Mesenchymal stem cell (in vitro differentiated cells and primary cell): ENCODE measurements around the gene PLCB1.
A peak's percentile ranks its signal among the peaks of the same experiment; 100 is the strongest.

Experiments used
- DNase-seq: peaks from one replicate; pipeline ENCODE4 v3.0.0-alpha.2; 2013
- H2AFZ ChIP-seq: one replicate; pipeline ENCODE4 v1.6.1; 2013; ENCODE audit warnings: low read depth, mild to moderate bottlenecking, control low read depth, inconsistent platforms, low read length, moderate library complexity
- H2AK5ac ChIP-seq: 2 replicates; pipeline ENCODE4 v1.6.1; 2013; ENCODE audit warnings: low read length, moderate library complexity, mild to moderate bottlenecking, inconsistent platforms; ENCODE audit not compliant: severe bottlenecking
- H2BK120ac ChIP-seq: one replicate; pipeline ENCODE4 v1.6.1; 2013; ENCODE audit warnings: low read depth, mild to moderate bottlenecking, inconsistent platforms, low read length, moderate library complexity
- H2BK12ac ChIP-seq, 2 experiments: one replicate each; pipeline ENCODE4 v1.6.1; 2013; ENCODE audit warnings: inconsistent platforms in 2 of 2, low read length in 2 of 2, mild to moderate bottlenecking in 2 of 2, moderate library complexity in 2 of 2, control low read depth in 1 of 2
- H2BK15ac ChIP-seq: one replicate; pipeline ENCODE4 v1.6.1; 2013; ENCODE audit warnings: mild to moderate bottlenecking, low read depth, inconsistent platforms; ENCODE audit not compliant: poor library complexity, severe bottlenecking
- H2BK5ac ChIP-seq: 2 replicates; pipeline ENCODE4 v1.6.1; 2013; ENCODE audit warnings: low read depth, mild to moderate bottlenecking, low read length, control low read depth, inconsistent platforms; ENCODE audit not compliant: poor library complexity, severe bottlenecking
- H3K14ac ChIP-seq, 2 experiments: one replicate each; pipeline ENCODE4 v1.6.1; 2013; ENCODE audit warnings: inconsistent platforms in 2 of 2, low read length in 2 of 2, control low read depth in 1 of 2, mild to moderate bottlenecking in 1 of 2, moderate library complexity in 1 of 2
- H3K18ac ChIP-seq, 2 experiments: one replicate each; pipeline ENCODE4 v1.6.1; 2013; ENCODE audit warnings: inconsistent platforms in 2 of 2, low read length in 2 of 2, control low read depth in 1 of 2, low read depth in 1 of 2, mild to moderate bottlenecking in 1 of 2
- H3K23ac ChIP-seq, 2 experiments: one replicate each; pipeline ENCODE4 v1.6.1; 2013; ENCODE audit warnings: inconsistent platforms in 2 of 2, low read length in 2 of 2, mild to moderate bottlenecking in 2 of 2, moderate library complexity in 2 of 2, control low read depth in 1 of 2
- H3K27ac ChIP-seq: 2 replicates; pipeline ENCODE4 v1.5.1; 2013; ENCODE audit warnings: mild to moderate bottlenecking, moderate library complexity, low read length, control low read depth, inconsistent platforms; ENCODE audit not compliant: poor library complexity, severe bottlenecking
- H3K27me3 ChIP-seq, 2 experiments: 2 replicates each; pipeline versions ENCODE4 v1.6.1 to v1.7.0; 2013; ENCODE audit warnings: low read length in 2 of 2, mild to moderate bottlenecking in 2 of 2, moderate library complexity in 2 of 2, control low read depth in 1 of 2, inconsistent platforms in 1 of 2; ENCODE audit not compliant: control insufficient read depth in 1 of 2, insufficient read depth in 1 of 2
- H3K36me3 ChIP-seq, 2 experiments: 2 replicates each; pipeline versions ENCODE4 v1.6.1 to v1.7.0; 2013; ENCODE audit warnings: low read length in 2 of 2, control low read depth in 1 of 2, inconsistent platforms in 1 of 2, low read depth in 1 of 2, mild to moderate bottlenecking in 1 of 2; ENCODE audit not compliant: insufficient read depth in 2 of 2, control insufficient read depth in 1 of 2
- H3K4ac ChIP-seq, 2 experiments: one replicate each; pipeline ENCODE4 v1.6.1; 2013; ENCODE audit warnings: inconsistent platforms in 2 of 2, low read length in 2 of 2, mild to moderate bottlenecking in 2 of 2, moderate library complexity in 2 of 2, control low read depth in 1 of 2, low read depth in 1 of 2
- H3K4me1 ChIP-seq: 2 replicates; pipeline ENCODE4 v1.6.1; 2013; ENCODE audit warnings: low read depth, low read length, control low read depth; ENCODE audit not compliant: control insufficient read depth, insufficient read depth
- H3K4me2 ChIP-seq: 2 replicates; pipeline ENCODE4 v1.6.1; 2013; ENCODE audit warnings: low read length, mild to moderate bottlenecking, inconsistent platforms; ENCODE audit not compliant: poor library complexity, severe bottlenecking
- H3K4me3 ChIP-seq, 2 experiments: 2 replicates each; pipeline versions ENCODE4 v1.5.1 to v1.7.0; 2013; ENCODE audit warnings: low read length in 2 of 2, mild to moderate bottlenecking in 2 of 2, control low read depth in 1 of 2, low read depth in 1 of 2; ENCODE audit not compliant: insufficient read depth in 1 of 2
- H3K79me1 ChIP-seq: replicated peaks from 2 replicates; pipeline ENCODE4 v1.6.1; 2013; ENCODE audit warnings: mild to moderate bottlenecking, control low read depth, low read length, inconsistent platforms; ENCODE audit not compliant: poor library complexity, severe bottlenecking
- H3K9ac ChIP-seq: 2 replicates; pipeline ENCODE4 v1.7.0; 2013; ENCODE audit warnings: mild to moderate bottlenecking, low read length, moderate library complexity
- H3K9me3 ChIP-seq: 2 replicates; pipeline ENCODE4 v1.7.0; 2013; ENCODE audit warnings: mild to moderate bottlenecking, low read length; ENCODE audit not compliant: control insufficient read depth
- H4K8ac ChIP-seq: one replicate; pipeline ENCODE4 v1.6.1; 2013; ENCODE audit warnings: inconsistent platforms, mild to moderate bottlenecking, low read length, moderate library complexity
- H4K91ac ChIP-seq: one replicate; pipeline ENCODE4 v1.6.1; 2013; ENCODE audit warnings: mild to moderate bottlenecking, low read length, inconsistent platforms
- WGBS: methylation state at CpG from one replicate; pipeline ENCODE4 v1.1.7; 2013; ENCODE audit warnings: mixed read lengths; 5-methylcytosine and 5-hydroxymethylcytosine counted together

Gene PLCB1

GRCh38 chr20:8432435-8433148 is 300.5 kb downstream of the PLCB1 start:
- Histone ChIP-seq H3K4me2 (peak overlapping the region; percentile 28), H2BK15ac (no peak overlapping the region), H2BK12ac (no peak overlapping the region), H3K9ac (peak overlapping the region; percentile 65), H3K4ac (no peak overlapping the region), H3K14ac (no peak overlapping the region), H3K9me3 (no peaks in the 10 kb centered on the region), H3K36me3 (no peaks in the 10 kb centered on the region), H2AK5ac (no peak overlapping the region), H3K27me3 (no peaks in the 10 kb centered on the region), H4K8ac (peak overlapping the region; percentile 49), H3K27ac (peak overlapping the region; percentile 61), H3K79me1 (no peaks in the 10 kb centered on the region), H2BK120ac (peak overlapping the region; percentile 85), H3K18ac (peak overlapping the region in 1 of 2 experiments; percentile 41), H3K4me3 (peak overlapping the region in 1 of 2 experiments; percentile 32), H4K91ac (no peak overlapping the region), H3K4me1 (peaks cover 7% of the 10 kb centered on the region), H2BK5ac (no peak overlapping the region), H3K23ac (no peak overlapping the region), H2AFZ (no peak overlapping the region)
- no peak for DNase-seq
- WGBS = 41% methylated on average over 7 of the region's 7 CpGs

GRCh38 chr20:8433291-8433690 is 301.2 kb downstream of the PLCB1 start:
- DNase-seq = no peak
- Histone ChIP-seq H3K23ac (no peak overlapping the region), H4K91ac (no peak overlapping the region), H3K9ac (no peak overlapping the region), H3K36me3 (no peaks in the 10 kb centered on the region), H3K79me1 (no peaks in the 10 kb centered on the region), H3K27me3 (no peaks in the 10 kb centered on the region), H3K4me1 (peaks cover 7% of the 10 kb centered on the region), H3K18ac (no peak overlapping the region), H2BK5ac (no peak overlapping the region), H3K4me3 (no peak overlapping the region), H3K4ac (no peak overlapping the region), H3K27ac (no peak overlapping the region), H2BK120ac (no peak overlapping the region), H2BK12ac (no peak overlapping the region), H3K4me2 (no peak overlapping the region), H2AK5ac (no peak overlapping the region), H2BK15ac (no peak overlapping the region), H3K14ac (no peak overlapping the region), H2AFZ (no peak overlapping the region), H4K8ac (no peak overlapping the region), H3K9me3 (no peaks in the 10 kb centered on the region)
- 20% methylated on average over 1 of the region's 3 CpGs for WGBS

DNA sequence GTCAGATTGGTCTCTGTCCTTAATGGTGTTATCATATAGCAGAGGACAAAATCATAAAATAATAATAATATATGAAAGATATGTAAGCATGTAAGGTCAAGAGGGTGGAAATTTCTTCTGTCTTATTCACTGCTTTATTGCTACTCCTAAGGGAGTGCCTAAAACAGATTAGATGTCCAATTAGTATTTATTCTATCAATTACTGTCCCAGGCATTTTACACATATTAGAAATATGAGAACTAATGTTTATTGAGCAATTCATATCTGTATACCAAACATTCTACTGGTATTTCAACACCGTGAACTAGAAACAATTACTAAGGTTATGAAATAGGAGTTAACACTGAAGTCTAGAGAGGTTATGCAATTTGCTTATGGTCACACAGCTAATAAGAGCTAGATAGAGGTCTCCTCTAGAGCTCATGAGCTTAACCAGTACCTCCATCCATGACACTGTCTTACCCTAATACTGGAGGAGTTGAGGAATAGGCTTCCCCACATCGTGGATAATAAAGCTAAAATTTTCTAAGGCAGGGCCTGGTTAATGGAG is 302.3 kb downstream of the PLCB1 start:
- H3K9me3 ChIP-seq = no peaks in the 10 kb centered on the region
- H3K36me3 ChIP-seq = no peaks in the 10 kb centered on the region
- H3K14ac ChIP-seq = no peak overlapping the region
- H2AFZ ChIP-seq = no peak overlapping the region
- no peak overlapping the region for H4K91ac ChIP-seq
- H3K18ac ChIP-seq = no peak overlapping the region
- H2BK5ac ChIP-seq = no peak overlapping the region
- WGBS = 100% methylated on average over 1 of the region's 2 CpGs
- peaks cover 7% of the 10 kb centered on the region for H3K4me1 ChIP-seq
- no peak overlapping the region for H3K4me2 ChIP-seq
- H3K27ac ChIP-seq = no peak overlapping the region
- no peak overlapping the region for H3K23ac ChIP-seq
- H2BK12ac ChIP-seq = no peak overlapping the region
- no peaks in the 10 kb centered on the region for H3K79me1 ChIP-seq
- H2BK15ac ChIP-seq = no peak overlapping the region
- no peak overlapping the region for H3K9ac ChIP-seq
- H3K4me3 ChIP-seq = no peak overlapping the region
- H3K27me3 ChIP-seq = no peaks in the 10 kb centered on the region
- DNase-seq = no peak
- no peak overlapping the region for H3K4ac ChIP-seq
- H4K8ac ChIP-seq = no peak overlapping the region
- no peak overlapping the region for H2AK5ac ChIP-seq
- H2BK120ac ChIP-seq = no peak overlapping the region

DNA sequence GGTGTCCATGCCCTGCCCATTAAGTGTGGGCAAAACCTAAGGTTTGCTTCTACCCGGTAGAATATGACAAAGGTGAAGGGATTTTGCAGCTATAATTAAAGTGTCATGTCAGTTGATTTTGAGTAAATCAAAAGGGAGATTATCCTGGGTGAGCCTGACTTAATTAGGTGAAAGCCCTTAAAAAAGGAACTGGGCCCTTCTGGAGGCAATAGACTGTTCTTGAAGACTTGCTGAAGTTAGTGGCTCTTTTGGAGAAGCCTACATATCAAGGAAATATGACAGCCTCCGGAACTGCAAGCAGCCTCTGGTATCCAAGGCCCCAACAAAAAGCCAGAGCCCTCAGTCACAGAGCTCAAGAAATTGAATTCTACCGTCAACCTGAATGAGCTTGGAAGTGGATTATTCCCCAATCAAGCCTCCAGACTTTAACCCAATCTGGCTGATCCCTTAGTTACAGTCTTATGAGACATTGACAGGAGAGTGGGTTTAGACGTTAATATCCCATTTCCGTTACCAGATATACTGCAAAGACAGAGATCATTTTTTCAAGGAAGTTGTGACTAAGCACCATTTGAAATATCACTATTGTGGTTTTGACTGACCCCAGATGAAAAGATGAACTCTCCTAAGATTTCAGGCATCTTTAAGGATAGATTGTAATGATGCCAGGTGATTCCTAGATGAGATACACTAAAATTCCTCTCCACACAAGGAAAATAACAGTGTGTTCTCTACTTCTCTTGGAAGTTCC is 303.4 kb downstream of the PLCB1 start:
- no peak overlapping the region for H2AFZ ChIP-seq
- no peak overlapping the region for H3K27ac ChIP-seq
- no peak for DNase-seq
- H3K79me1 ChIP-seq = no peaks in the 10 kb centered on the region
- H4K8ac ChIP-seq = no peak overlapping the region
- H3K36me3 ChIP-seq = no peaks in the 10 kb centered on the region
- no peaks in the 10 kb centered on the region for H3K9me3 ChIP-seq
- H2BK12ac ChIP-seq = no peak overlapping the region
- no peak overlapping the region for H2AK5ac ChIP-seq
- H2BK5ac ChIP-seq = no peak overlapping the region
- H3K27me3 ChIP-seq = no peaks in the 10 kb centered on the region
- no peak overlapping the region for H2BK120ac ChIP-seq
- no peak overlapping the region for H2BK15ac ChIP-seq
- peaks cover 7% of the 10 kb centered on the region for H3K4me1 ChIP-seq
- no peak overlapping the region for H4K91ac ChIP-seq
- H3K4me3 ChIP-seq = no peak overlapping the region
- no peak overlapping the region for H3K4me2 ChIP-seq
- H3K18ac ChIP-seq = no peak overlapping the region
- no peak overlapping the region for H3K9ac ChIP-seq
- no peak overlapping the region for H3K4ac ChIP-seq
- no peak overlapping the region for H3K14ac ChIP-seq
- WGBS = 71% methylated on average over 4 of the region's 5 CpGs
- no peak overlapping the region for H3K23ac ChIP-seq
